Ascending aorta (tissue), 2 donors: ENCODE measurements around the gene YWHAG. TPM values are rescaled to one million over a fixed set of nuclear protein-coding genes. Genes with fewer than 3 reads are reported as not detected.

Source experiments
- DNase-seq, 2 donors: peaks; one replicate each; pipeline ENCODE4 v3.0.0-alpha.2; 2019; ENCODE audit warnings: low spot score in 2 of 2
- H3K27ac ChIP-seq, 2 donors: fragments of 200-600 bp; sonication (generic); one replicate each; pipeline ENCODE4 v1.5.1; 2016 to 2017; ENCODE audit warnings: mild to moderate bottlenecking in 1 of 2
- H3K27me3 ChIP-seq: fragments of 200-600 bp; sonication (generic); one replicate; pipeline ENCODE4 v1.5.1; 2017
- H3K36me3 ChIP-seq, 2 donors: fragments of 200-600 bp; sonication (generic); one replicate each; pipeline ENCODE4 v1.5.1; 2016
- H3K4me1 ChIP-seq, 2 donors: fragments of 200-600 bp; sonication (generic); one replicate each; pipeline ENCODE4 v1.5.1; 2016 to 2017; ENCODE audit warnings: mild to moderate bottlenecking in 1 of 2
- H3K4me3 ChIP-seq, 2 donors: fragments of 200-600 bp; sonication (generic); one replicate each; pipeline ENCODE4 v1.5.1; 2016 to 2017; ENCODE audit warnings: mild to moderate bottlenecking in 1 of 2
- H3K9me3 ChIP-seq, 2 donors: fragments of 200-600 bp; sonication (generic); one replicate each; pipeline ENCODE4 v1.5.1; 2016
- intact Hi-C: fragments of 100-400 bp; cut with DNase I; formaldehyde crosslinking; loops from one replicate; pipeline ENCODE4 v1.15.1; 2023
- total RNA-seq: library from RNA; depleted of rRNA; stranded (reverse); fragments of >200 nt; gene quantifications from one replicate; pipeline ENCODE4 v1.1.0, GENCODE V29; 2016
- TF ChIP-seq, protein P1 (sequence below), 3 experiments: fragments of 200-600 bp in 2 of 3; fragments of 450-650 bp in 1 of 3; sonication (generic) in 2 of 3; IDR thresholded peaks; one replicate each; pipeline ENCODE4 v1.5.1; 2016 to 2019; ENCODE audit warnings: antibody characterized with exemption in 3 of 3, mild to moderate bottlenecking in 1 of 3, moderate library complexity in 1 of 3

Gene YWHAG
- total RNA-seq, 1 donor from 2014 or later = 83.0 TPM

- TF ChIP-seq, protein P1, sequence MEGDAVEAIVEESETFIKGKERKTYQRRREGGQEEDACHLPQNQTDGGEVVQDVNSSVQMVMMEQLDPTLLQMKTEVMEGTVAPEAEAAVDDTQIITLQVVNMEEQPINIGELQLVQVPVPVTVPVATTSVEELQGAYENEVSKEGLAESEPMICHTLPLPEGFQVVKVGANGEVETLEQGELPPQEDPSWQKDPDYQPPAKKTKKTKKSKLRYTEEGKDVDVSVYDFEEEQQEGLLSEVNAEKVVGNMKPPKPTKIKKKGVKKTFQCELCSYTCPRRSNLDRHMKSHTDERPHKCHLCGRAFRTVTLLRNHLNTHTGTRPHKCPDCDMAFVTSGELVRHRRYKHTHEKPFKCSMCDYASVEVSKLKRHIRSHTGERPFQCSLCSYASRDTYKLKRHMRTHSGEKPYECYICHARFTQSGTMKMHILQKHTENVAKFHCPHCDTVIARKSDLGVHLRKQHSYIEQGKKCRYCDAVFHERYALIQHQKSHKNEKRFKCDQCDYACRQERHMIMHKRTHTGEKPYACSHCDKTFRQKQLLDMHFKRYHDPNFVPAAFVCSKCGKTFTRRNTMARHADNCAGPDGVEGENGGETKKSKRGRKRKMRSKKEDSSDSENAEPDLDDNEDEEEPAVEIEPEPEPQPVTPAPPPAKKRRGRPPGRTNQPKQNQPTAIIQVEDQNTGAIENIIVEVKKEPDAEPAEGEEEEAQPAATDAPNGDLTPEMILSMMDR (IDR thresholded peaks at IDR 0.05) = no peak
- Histone ChIP-seq H3K4me3 (no peak overlapping the region), H3K27ac (no peak overlapping the region), H3K4me1 (peaks cover 15 to 48% of the 10 kb centered on the region in 2 donors), H3K36me3 (peaks cover 21 to 37% of the 10 kb centered on the region in 2 donors), H3K27me3 (no peaks in the 10 kb centered on the region), H3K9me3 (no peaks in the 10 kb centered on the region)
- intact Hi-C loops = no loop called here
- no peak for DNase-seq
Observed at GRCh38 chr7:76330261-76330660, 28.5 kb downstream of the YWHAG start.

DNA sequence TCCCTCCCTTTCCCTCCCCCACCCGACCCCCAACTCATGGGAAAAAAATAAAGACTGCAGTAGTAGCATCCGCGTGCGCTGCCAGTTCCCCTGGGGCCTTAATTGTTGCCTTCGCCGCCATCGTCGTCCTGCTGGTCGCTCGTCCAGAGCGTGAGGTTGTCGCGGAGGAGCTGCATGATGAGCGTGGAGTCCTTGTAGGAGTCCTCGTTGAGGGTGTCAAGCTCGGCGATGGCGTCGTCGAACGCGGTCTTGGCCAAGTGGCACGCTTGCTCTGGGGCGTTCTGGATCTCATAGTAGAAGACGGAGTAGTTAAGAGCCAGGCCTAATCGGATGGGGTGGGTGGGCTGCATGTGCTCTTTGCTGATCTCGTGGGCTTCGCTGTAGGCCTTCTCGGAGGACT is 29.3 kb downstream of the YWHAG start:
- Histone ChIP-seq H3K9me3 (no peaks in the 10 kb centered on the region), H3K4me1 (peaks cover 15 to 50% of the 10 kb centered on the region in 2 donors), H3K27ac (no peak overlapping the region), H3K36me3 (peaks cover 21 to 41% of the 10 kb centered on the region in 2 donors), H3K4me3 (no peak overlapping the region), H3K27me3 (no peaks in the 10 kb centered on the region)
- TF ChIP-seq, protein P1 (IDR thresholded peaks at IDR 0.05) = no peak
- intact Hi-C loops = no loop called here
- no peak for DNase-seq

GRCh38 chr7:76328389-76328788 is 30.4 kb downstream of the YWHAG start:
- Histone ChIP-seq H3K4me1 (peaks cover 18 to 43% of the 10 kb centered on the region in 2 donors), H3K4me3 (no peak overlapping the region), H3K27me3 (no peaks in the 10 kb centered on the region), H3K9me3 (no peaks in the 10 kb centered on the region), H3K27ac (no peak overlapping the region), H3K36me3 (peaks cover 21 to 41% of the 10 kb centered on the region in 2 donors)
- DNase-seq = no peak
- TF ChIP-seq, protein P1 (IDR thresholded peaks at IDR 0.05) = no peak
- intact Hi-C loops = no loop called here

DNA sequence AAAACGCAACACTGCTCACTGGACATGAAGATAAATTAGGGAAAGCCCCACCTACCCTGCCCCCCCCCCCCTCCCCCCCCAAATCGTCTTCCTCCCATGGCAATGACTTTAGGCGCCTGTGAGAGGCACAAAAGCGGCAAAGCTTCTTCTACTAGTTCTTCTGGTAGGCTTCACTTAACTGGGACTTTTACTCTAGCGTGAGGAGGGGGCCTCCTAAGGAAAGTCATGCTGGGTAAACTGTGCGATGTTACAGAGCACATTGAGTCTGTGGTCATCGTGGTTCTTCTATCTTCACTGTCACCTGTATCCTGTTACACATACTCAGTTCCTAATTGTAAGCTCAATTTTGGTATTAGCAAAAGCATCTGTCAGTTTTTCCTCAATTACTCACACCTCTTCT is 31.2 kb downstream of the YWHAG start:
- DNase-seq = no peak
- Histone ChIP-seq H3K4me1 (peaks cover 16 to 39% of the 10 kb centered on the region in 2 donors), H3K36me3 (peaks cover 21 to 41% of the 10 kb centered on the region in 2 donors), H3K4me3 (no peak overlapping the region), H3K27ac (peak overlapping the region; percentile 33 to 92), H3K27me3 (no peaks in the 10 kb centered on the region), H3K9me3 (no peaks in the 10 kb centered on the region)
- TF ChIP-seq, protein P1 (IDR thresholded peaks at IDR 0.05) = no peak
- intact Hi-C loops = no loop called here

GRCh38 chr7:76326646-76327233 is 32.1 kb downstream of the YWHAG start:
- Histone ChIP-seq H3K4me3 (no peak overlapping the region), H3K27me3 (no peaks in the 10 kb centered on the region), H3K36me3 (peaks cover 21 to 41% of the 10 kb centered on the region in 2 donors), H3K27ac (peak overlapping the region; percentile 17 to 92), H3K4me1 (peaks cover 20 to 39% of the 10 kb centered on the region in 2 donors), H3K9me3 (no peaks in the 10 kb centered on the region)
- intact Hi-C loops = no loop called here
- TF ChIP-seq, protein P1 (IDR thresholded peaks at IDR 0.05) = no peak
- no peak for DNase-seq
